GM20000 (cell line): ENCODE data around the gene TSPYL1.

Experiments used
- DNase-seq: peaks from one replicate; pipeline ENCODE4 v3.0.0; 2012; ENCODE audit warnings: low spot score
- TF ChIP-seq, protein P1 (sequence below): IDR thresholded peaks from 2 replicates; pipeline ENCODE4 v1.5.1; 2012; ENCODE audit warnings: mild to moderate bottlenecking, control low read depth; ENCODE audit errors: extremely low read depth, missing control alignments

Gene TSPYL1

DNA sequence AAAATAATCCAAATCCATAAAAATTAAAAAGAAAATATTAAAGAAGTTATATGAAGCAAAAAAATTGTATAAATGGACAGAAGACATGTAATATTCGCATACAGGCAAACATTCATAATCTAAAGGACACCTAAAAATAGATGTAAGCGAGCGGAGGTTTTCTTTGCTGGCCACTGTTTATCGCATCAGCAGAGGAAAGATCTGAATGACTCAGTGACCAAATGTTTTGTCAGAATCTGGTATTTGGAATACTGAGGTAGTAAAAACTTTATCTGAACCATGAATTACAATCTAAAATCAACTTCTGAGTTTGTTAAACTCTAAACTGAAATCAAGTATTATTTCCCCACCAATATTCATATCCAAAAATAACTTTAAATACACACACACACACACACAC is 33.6 kb downstream of the TSPYL1 start:
- DNase-seq = no peak
- TF ChIP-seq, protein P1, sequence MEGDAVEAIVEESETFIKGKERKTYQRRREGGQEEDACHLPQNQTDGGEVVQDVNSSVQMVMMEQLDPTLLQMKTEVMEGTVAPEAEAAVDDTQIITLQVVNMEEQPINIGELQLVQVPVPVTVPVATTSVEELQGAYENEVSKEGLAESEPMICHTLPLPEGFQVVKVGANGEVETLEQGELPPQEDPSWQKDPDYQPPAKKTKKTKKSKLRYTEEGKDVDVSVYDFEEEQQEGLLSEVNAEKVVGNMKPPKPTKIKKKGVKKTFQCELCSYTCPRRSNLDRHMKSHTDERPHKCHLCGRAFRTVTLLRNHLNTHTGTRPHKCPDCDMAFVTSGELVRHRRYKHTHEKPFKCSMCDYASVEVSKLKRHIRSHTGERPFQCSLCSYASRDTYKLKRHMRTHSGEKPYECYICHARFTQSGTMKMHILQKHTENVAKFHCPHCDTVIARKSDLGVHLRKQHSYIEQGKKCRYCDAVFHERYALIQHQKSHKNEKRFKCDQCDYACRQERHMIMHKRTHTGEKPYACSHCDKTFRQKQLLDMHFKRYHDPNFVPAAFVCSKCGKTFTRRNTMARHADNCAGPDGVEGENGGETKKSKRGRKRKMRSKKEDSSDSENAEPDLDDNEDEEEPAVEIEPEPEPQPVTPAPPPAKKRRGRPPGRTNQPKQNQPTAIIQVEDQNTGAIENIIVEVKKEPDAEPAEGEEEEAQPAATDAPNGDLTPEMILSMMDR = no peak

- TF ChIP-seq, protein P1 = no peak
- no peak for DNase-seq
Observed at GRCh38 chr6:116244284-116244683, 35.4 kb downstream of the TSPYL1 start.

DNA sequence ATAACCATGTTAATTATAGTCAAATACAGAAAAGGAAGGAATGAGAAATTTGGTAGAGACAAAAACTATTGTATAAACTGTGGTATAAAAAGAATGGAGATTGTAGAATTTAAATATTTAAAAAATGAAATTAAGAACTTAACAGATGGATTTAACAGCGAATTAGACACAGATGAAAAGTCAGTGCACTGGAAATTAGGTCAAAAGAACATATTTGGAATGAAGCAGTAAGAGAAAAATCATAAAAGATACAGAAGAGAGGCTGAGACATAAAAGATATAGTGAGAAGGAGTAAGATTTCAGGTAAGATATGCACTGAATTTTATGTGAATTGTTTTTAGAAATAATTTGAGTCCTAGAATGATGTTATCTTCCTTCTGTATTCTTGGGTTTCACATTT is 39.9 kb downstream of the TSPYL1 start:
- DNase-seq = no peak
- TF ChIP-seq, protein P1 = no peak

DNA sequence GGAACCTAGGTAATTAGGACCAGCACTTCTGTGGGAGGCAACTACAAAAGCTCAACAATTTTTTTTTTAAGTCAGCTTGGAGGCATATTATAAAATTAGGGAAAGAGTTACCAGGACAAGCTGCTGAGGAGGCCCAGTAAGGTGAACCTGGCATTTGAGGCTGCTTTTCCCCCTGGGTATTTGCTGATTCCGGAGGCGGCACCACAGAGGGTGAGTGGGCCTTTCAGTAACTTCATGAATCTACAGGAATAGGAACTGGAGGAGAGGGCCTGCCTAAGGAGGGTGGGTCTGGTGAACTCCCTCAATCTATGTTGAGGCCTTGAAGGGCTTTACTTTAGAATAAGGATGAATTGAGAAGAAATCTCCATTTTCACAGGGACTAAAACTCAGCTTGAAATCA is 40.5 kb downstream of the TSPYL1 start:
- no peak for DNase-seq
- TF ChIP-seq, protein P1 = no peak

DNA sequence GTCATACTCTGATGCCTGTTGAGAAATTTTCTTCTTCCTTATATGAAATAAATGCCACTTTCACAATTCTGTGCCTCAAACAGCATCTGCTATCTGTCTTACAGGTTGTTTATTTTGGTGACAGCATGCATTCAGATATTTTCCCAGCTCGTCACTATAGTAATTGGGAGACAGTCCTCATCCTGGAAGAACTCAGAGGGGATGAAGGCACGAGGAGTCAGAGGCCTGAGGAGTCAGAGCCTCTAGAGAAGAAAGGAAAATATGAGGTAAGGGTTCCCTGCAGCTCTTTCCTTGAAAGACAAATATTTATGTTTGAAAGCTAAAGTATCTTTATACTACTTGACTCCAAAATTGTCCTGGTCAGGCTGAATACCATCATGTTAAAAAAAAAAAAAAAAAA is 41.6 kb downstream of the TSPYL1 start:
- DNase-seq = no peak
- TF ChIP-seq, protein P1 = no peak

GRCh38 chr6:116234689-116235088 is 45.0 kb downstream of the TSPYL1 start:
- DNase-seq = no peak
- TF ChIP-seq, protein P1 = no peak

DNA sequence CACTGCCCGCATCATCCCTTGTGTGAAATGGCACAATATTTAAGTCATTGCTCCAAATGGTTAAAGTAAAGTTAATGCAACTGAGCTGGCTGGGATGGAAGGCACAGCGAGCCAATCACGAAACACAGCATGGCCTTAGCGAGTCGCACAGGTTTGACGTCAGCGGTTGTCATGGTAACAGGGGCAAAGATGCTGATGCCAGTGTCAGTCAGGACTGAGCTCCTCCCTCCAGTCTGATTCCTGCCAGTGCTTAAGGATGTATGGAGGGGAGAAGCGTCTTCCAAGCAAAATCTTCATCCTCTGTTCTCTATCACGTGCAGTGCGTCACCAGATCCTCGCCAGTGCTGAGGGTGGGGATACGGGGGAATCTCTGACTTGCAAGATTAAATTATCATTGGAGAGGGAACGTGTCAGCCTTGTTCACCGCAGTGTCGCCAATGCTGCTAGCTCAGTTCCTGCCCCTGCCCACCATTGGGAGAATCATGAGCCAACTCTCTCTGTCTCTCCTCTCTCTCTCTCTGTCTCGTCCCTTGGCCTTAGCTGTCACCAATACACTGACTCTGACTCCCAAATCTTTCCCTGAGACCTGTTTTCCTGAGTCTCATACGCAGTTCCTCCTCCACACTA is 50.3 kb downstream of the TSPYL1 start:
- DNase-seq = no peak
- TF ChIP-seq, protein P1 = no peak
